ENCODE results near the gene CHODL.

Gene CHODL, protein sequence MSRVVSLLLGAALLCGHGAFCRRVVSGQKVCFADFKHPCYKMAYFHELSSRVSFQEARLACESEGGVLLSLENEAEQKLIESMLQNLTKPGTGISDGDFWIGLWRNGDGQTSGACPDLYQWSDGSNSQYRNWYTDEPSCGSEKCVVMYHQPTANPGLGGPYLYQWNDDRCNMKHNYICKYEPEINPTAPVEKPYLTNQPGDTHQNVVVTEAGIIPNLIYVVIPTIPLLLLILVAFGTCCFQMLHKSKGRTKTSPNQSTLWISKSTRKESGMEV

DNA sequence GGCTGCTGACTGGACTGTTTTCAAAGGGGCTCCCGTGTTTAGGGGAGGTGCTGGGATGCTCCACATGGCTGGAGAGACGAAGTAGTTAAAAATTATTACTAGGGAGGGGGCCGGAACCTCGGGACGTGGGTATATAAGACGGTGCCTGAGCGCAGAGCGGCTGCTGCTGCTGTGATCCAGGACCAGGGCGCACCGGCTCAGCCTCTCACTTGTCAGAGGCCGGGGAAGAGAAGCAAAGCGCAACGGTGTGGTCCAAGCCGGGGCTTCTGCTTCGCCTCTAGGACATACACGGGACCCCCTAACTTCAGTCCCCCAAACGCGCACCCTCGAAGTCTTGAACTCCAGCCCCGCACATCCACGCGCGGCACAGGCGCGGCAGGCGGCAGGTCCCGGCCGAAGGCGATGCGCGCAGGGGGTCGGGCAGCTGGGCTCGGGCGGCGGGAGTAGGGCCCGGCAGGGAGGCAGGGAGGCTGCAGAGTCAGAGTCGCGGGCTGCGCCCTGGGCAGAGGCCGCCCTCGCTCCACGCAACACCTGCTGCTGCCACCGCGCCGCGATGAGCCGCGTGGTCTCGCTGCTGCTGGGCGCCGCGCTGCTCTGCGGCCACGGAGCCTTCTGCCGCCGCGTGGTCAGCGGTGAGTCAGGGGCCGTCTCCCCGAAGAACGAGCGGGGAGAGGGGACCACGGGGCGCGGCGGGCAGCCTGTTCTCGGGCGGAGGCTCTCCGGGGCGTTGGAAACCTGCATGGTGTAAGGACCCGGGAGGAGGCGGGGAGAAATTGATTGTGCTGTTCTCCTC is at the start of gene CHODL:
Gene CHODL, plus strand, starts transcription at position 163 of the 793 bp plus-strand sequence. Its CDS starts 391 bp downstream, at position 554.
- no peak for DNase-seq

GRCh38 chr21:18204931-18205330 is 39.7 kb upstream of the CHODL start:
- DNase-seq = no peak

- no peak for DNase-seq
Observed at GRCh38 chr21:18218331-18218730, 26.3 kb upstream of the CHODL start.

GRCh38 chr21:18220498-18220897 is 24.1 kb upstream of the CHODL start:
- no peak for DNase-seq

GRCh38 chr21:18222346-18222745 is 22.3 kb upstream of the CHODL start:
- DNase-seq = no peak

DNA sequence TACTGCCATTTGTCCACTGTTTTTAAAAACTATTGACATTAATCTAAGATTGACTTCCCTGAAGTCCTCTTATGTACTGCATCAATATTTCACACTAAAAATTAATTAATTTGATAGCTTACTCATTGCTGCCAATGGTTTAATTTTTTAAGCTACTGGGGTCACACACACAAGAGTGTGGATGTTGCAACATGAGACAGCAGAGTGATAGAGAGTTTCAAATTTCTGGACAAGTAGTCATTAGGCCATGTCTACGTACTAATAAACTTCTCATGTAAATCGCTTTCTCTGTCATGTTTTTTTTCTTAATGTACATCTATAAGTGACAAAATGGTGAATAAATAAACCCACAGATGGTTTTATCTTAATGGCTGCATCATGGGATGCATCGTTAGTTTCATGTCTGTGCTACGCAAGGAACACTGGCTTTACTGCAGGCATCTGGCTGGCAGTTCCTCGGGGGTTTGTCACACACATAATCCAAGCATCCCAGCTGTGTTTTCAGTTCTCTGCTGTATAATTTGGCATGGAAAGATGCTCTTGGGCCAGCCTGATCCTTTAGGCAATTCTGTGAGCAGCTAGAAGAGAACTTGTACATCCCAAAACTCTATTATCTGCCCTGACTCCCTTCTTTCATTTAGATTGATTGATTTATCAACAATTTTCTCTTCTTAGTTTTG is 16.4 kb upstream of the CHODL start:
- no peak for DNase-seq

- no peak for DNase-seq
Observed at GRCh38 chr21:18235545-18235944, 9.1 kb upstream of the CHODL start.

GRCh38 chr21:18245464-18245967 is 883 bp downstream of the CHODL start:
- no peak for DNase-seq

DNA sequence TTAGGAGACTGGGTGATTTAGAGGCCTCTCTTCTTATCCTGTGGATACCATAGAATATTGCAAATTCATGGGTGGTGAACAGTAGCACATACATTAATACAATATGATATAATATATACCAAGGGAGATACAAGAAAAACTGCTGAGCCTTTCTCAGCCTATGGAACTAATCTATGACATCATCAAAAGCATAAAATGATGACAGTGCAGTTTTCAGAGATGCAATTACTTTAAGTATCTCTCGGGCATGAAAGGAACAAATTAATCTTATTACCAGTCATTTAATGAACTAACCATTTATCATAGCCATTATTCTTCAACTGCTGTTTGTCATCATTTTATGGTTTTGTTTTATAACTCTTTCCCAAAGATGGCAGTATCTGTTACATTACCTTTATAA is 3.5 kb downstream of the CHODL start:
- no peak for DNase-seq

DNA sequence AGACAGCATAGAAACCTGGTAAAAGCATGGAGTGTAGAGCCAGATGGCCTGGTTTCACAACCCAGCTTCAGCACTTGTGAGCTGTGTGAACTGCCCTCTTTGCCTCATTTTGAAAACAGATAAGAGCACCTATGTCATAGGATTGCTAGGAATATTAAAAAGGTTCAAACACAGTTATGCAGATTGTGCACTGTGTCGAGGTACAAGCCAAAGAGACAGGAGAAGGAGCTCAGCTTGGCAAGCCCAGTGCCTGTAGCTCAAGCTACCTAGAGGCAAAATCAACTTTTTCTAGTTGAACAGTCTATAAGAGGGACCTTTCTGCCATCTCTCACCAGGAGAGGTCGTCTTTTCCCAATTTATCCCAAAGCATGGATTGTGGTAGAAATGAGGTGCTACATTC is 5.0 kb downstream of the CHODL start:
- DNase-seq = no peak

DNA sequence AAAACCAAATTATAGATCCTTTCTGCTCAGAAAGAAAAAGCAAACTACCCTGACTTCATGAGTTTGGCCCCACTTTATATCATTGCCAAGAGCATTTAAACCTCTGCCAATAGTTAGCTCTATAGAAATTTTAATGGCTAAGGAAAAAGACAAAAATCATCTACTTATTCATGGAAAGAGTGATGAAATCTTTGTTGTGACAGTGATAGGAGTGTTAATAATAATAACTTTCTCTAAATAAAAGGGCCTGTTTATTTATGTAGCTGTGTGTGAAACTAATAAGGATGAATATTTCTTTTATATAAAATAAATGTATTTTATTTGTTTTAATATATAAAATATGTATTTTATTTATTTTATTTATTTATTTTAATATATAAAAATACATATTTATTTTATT is 6.4 kb downstream of the CHODL start:
- no peak for DNase-seq

DNA sequence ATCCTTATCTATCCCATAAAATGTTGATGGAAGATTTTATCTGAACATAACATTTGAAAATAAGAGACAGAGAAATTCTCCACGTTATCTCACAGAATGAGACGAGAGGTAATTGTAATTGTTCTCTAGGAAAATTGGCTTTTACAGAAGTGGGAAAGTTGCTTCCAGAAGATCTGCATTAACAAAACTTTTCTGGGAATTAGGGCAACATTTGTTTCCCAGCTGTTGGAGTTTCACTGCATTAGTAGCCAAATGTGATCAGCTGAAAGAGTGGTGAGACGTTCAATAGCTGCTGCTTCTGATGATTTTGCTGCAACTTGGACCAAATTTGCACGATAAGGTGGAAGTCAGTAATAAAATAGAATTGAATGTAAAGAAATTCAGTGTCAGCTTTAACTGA is 7.6 kb downstream of the CHODL start:
- DNase-seq = no peak

GRCh38 chr21:18252680-18253079 is 8.0 kb downstream of the CHODL start:
- DNase-seq = no peak

DNA sequence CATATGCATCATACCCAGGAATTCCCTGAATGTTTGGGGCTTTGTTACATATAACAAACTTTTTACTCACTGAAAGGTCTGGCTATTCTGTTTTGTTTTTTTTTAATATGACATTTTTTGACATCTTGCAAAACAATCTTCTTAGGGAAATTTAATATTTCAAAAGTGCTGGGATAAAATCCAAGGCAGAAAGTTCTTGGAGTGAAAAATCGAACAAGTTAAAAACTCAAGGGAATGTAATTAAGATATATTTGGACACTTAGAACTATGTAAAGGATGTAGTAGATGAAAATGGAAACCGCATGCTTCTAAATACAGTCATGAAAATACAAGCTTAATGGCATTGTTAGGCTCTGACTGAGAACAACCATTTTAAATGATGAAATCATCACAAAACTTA is 8.6 kb downstream of the CHODL start:
- no peak for DNase-seq

GRCh38 chr21:18253799-18254198 is 9.2 kb downstream of the CHODL start:
- no peak for DNase-seq

GRCh38 chr21:18265944-18266343 is 21.3 kb downstream of the CHODL start:
- no peak for DNase-seq

GRCh38 chr21:18267496-18267895 is 22.9 kb downstream of the CHODL start:
- DNase-seq = no peak

GRCh38 chr21:18268906-18269305 is 24.3 kb downstream of the CHODL start:
- no peak for DNase-seq

DNA sequence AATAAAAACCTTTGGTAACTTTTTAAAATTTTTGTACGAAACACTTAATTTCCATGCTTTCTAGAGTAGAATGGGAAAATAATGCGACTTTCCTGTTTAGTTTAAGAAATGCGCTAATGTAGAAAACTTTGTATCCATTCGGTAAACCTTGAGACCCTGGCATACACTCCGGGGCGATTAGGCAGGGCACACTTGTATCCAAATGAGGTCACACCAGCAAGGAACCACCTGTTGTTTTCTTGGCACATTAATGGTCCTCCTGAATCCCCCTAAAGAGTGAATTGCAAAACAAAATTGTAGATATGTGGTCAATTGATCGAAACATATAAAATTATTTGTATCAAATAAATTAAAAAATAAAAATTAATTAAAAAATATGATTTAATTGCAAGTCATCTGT is 25.2 kb downstream of the CHODL start:
- DNase-seq = no peak

GRCh38 chr21:18273400-18273799 is 28.8 kb downstream of the CHODL start:
- DNase-seq = no peak

DNA sequence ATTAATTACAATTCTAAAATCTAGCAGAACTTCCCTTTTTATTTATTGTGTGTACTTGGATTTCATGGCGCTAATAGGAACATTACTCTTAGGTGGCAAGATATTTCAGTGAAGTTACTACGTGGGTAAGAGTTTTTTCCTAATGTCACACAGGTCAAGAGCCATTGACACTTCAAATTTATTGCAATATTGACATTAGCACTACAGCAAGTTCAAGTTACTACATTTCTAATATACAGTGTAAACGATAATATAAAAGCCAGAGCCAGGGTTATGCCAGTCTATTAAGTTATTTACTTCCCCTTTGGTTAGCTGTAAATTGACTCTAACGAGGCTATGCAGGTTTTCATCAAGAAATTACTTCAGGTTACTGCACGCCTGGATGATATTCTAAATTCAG is 29.7 kb downstream of the CHODL start:
- DNase-seq = no peak

GRCh38 chr21:18275781-18276180 is 31.1 kb downstream of the CHODL start:
- DNase-seq = no peak

GRCh38 chr21:18285379-18285778 is 40.7 kb downstream of the CHODL start:
- no peak for DNase-seq

DNA sequence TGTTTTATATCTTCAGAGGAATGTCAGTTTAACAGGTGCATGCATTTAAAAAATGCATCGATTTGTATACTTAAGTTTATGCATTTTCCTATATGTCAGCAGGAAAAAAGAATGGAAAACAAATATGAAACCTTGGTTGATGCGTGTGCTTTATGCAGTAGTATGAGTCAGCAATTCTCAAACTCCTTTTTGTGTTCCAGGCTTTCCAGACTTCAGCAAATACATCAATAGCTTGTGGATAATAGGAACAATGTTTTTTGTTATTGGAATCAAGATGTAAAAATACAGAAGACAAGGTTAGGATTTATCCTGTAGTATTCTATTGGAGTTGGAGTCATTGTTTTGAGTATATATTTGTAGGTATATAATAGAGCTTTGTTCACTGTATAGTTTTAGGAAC is 45.2 kb downstream of the CHODL start:
- no peak for DNase-seq
